Neural progenitor cell (in vitro differentiated cells): ENCODE data around the gene PCSK4. TPM values are rescaled to one million over a fixed set of nuclear protein-coding genes. Genes with fewer than 3 reads are reported as not detected.
A peak's percentile ranks its signal among the peaks of the same experiment; 100 is the strongest.

Source experiments
- DNase-seq: peaks from one replicate; pipeline ENCODE4 v3.0.0-alpha.2; 2016; ENCODE audit warnings: low spot score
- H2AFZ ChIP-seq: fragments of 200-600 bp; sonication (generic); replicated peaks from 2 replicates; pipeline ENCODE4 v1.6.1; 2016; ENCODE audit warnings: antibody characterized with exemption
- H3F3A ChIP-seq: fragments of 200-600 bp; sonication (generic); 2 replicates; pipeline ENCODE4 v1.6.1; 2016; ENCODE audit warnings: antibody characterized with exemption, low read depth
- H3K27ac ChIP-seq: fragments of 200-600 bp; sonication (generic); 2 replicates; pipeline ENCODE4 v1.5.1; 2016; ENCODE audit warnings: mild to moderate bottlenecking
- H3K27me3 ChIP-seq: fragments of 200-600 bp; sonication (generic); 2 replicates; pipeline ENCODE4 v1.6.1; 2016; ENCODE audit warnings: mild to moderate bottlenecking, moderate library complexity
- H3K36me3 ChIP-seq: fragments of 200-600 bp; sonication (generic); 2 replicates; pipeline ENCODE4 v1.5.1; 2016
- H3K4me1 ChIP-seq: fragments of 200-600 bp; sonication (generic); 2 replicates; pipeline ENCODE4 v1.6.1; 2016; ENCODE audit warnings: mixed run types
- H3K4me2 ChIP-seq: fragments of 200-600 bp; sonication (generic); 2 replicates; pipeline ENCODE4 v1.6.1; 2016
- H3K4me3 ChIP-seq: fragments of 200-600 bp; sonication (generic); 2 replicates; pipeline ENCODE4 v1.5.1; 2016
- H3K79me2 ChIP-seq: fragments of 200-600 bp; sonication (generic); 2 replicates; pipeline ENCODE4 v1.6.1; 2016; ENCODE audit warnings: low read depth
- H3K9ac ChIP-seq: fragments of 200-600 bp; sonication (generic); 2 replicates; pipeline ENCODE4 v1.6.1; 2016
- H3K9me3 ChIP-seq: fragments of 200-600 bp; sonication (generic); 2 replicates; pipeline ENCODE4 v1.5.1; 2016; ENCODE audit warnings: low read depth
- H4K20me1 ChIP-seq: fragments of 200-600 bp; sonication (generic); 2 replicates; pipeline ENCODE4 v1.6.1; 2016; ENCODE audit warnings: low read depth
- H3K27ac Mint-ChIP-seq: 3 replicates; pipeline ENCODE4 v1.8.0; 2021; ENCODE audit warnings: mixed read lengths
- H3K27me3 Mint-ChIP-seq: 2 replicates; pipeline ENCODE4 v1.8.0; 2022; ENCODE audit warnings: low read depth, mild to moderate bottlenecking, inconsistent platforms, moderate library complexity, mixed read lengths; ENCODE audit not compliant: insufficient read depth
- H3K36me3 Mint-ChIP-seq: 3 replicates; pipeline ENCODE4 v1.8.0; 2021; ENCODE audit warnings: mixed read lengths
- H3K4me1 Mint-ChIP-seq: 3 replicates; pipeline ENCODE4 v1.8.0; 2021; ENCODE audit warnings: mixed read lengths
- H3K4me3 Mint-ChIP-seq: 3 replicates; pipeline ENCODE4 v1.8.0; 2021; ENCODE audit warnings: mild to moderate bottlenecking, moderate library complexity, mixed read lengths
- H3K9me3 Mint-ChIP-seq: 3 replicates; pipeline ENCODE4 v1.8.0; 2020; ENCODE audit warnings: mixed read lengths
- EZH2 ChIP-seq: fragments of 200-600 bp; sonication (generic); IDR thresholded peaks from 2 replicates; pipeline ENCODE4 v1.6.1; 2017; ENCODE audit warnings: antibody characterized with exemption, mild to moderate bottlenecking, moderate library complexity
- EZH2phosphoT487 ChIP-seq: fragments of 200-600 bp; sonication (generic); IDR thresholded peaks from 2 replicates; pipeline ENCODE4 v1.6.1; 2017; ENCODE audit warnings: antibody characterized with exemption
- total RNA-seq: library from RNA; depleted of rRNA; stranded (reverse); fragments of >200 nt; gene quantifications from 2 replicates; pipeline ENCODE4 v1.2.3, GENCODE V29; 2015; ENCODE audit warnings: low replicate concordance
- TF ChIP-seq, protein P1 (sequence below): fragments of 200-600 bp; sonication (generic); IDR thresholded peaks from 2 replicates; pipeline ENCODE4 v1.5.1; 2017; ENCODE audit warnings: antibody characterized with exemption, mild to moderate bottlenecking

The PCSK4 gene
- total RNA-seq, 1 donor from 2014 or later = 3.6 TPM

GRCh38 chr19:1457031-1457739 is 33.0 kb downstream of the PCSK4 start:
- no peak overlapping the region for H3K27ac Mint-ChIP-seq
- H3K4me1 ChIP-seq = peaks cover 15% of the 10 kb centered on the region
- DNase-seq = peak; percentile 61
- peaks cover 17% of the 10 kb centered on the region for H3K36me3 Mint-ChIP-seq
- no peaks in the 10 kb centered on the region for H3K9me3 ChIP-seq
- H3K4me3 ChIP-seq = no peak overlapping the region
- H3K27ac ChIP-seq = no peak overlapping the region
- peaks cover 76% of the 10 kb centered on the region for H3K27me3 ChIP-seq
- H3K27me3 Mint-ChIP-seq = peaks cover 16% of the 10 kb centered on the region
- H3K9me3 Mint-ChIP-seq = no peaks in the 10 kb centered on the region
- peaks cover 82% of the 10 kb centered on the region for H4K20me1 ChIP-seq
- peaks cover 23% of the 10 kb centered on the region for H3F3A ChIP-seq
- peaks cover 21% of the 10 kb centered on the region for H3K4me1 Mint-ChIP-seq
- no peak overlapping the region for H3K4me2 ChIP-seq
- H3K9ac ChIP-seq = no peak overlapping the region
- TF ChIP-seq, protein P1, sequence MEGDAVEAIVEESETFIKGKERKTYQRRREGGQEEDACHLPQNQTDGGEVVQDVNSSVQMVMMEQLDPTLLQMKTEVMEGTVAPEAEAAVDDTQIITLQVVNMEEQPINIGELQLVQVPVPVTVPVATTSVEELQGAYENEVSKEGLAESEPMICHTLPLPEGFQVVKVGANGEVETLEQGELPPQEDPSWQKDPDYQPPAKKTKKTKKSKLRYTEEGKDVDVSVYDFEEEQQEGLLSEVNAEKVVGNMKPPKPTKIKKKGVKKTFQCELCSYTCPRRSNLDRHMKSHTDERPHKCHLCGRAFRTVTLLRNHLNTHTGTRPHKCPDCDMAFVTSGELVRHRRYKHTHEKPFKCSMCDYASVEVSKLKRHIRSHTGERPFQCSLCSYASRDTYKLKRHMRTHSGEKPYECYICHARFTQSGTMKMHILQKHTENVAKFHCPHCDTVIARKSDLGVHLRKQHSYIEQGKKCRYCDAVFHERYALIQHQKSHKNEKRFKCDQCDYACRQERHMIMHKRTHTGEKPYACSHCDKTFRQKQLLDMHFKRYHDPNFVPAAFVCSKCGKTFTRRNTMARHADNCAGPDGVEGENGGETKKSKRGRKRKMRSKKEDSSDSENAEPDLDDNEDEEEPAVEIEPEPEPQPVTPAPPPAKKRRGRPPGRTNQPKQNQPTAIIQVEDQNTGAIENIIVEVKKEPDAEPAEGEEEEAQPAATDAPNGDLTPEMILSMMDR = peak; percentile 24
- no peak for TF ChIP-seq EZH2phosphoT487
- H3K36me3 ChIP-seq = no peaks in the 10 kb centered on the region
- no peak overlapping the region for H2AFZ ChIP-seq
- H3K4me3 Mint-ChIP-seq = no peak overlapping the region
- H3K79me2 ChIP-seq = no peaks in the 10 kb centered on the region

DNA sequence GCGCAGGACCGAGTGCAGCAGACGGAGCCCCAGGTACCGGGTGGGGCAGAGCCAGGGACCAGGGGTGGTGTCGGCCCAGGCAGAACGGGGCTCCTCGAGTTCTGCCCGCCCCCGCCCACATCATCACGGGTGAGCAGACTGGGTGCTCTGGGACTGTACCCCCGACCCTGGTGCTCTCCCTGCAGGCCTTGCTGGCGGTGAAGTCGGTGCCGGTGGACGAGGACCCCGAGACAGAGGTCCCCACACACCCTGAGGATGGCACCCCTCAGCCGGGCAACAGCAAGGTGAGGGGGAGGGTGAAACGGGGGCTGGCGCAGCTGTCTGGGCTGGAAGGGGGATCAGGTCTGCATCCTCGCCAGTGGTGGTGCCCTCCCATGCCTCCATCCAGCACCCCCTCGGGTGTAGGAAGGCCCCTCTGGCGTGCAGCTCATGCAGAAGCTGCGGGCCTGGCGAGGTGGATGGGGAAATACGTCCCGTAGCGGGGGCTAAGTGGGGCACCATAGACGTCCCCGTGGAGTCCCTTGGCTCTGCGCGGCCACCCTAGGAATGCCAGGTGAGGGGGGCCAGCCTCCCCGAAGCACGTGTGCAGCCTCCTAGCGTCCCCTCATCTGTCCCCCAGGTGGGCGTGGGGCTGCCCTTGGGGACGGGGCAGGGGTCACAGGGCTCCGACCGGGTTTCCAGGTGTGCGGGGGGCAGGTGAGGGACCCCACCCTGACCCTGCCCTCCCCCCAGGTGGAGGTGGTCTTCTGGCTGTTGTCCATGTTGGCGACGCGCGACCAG is 33.8 kb downstream of the PCSK4 start:
- Histone ChIP-seq H3K36me3 (no peaks in the 10 kb centered on the region), H4K20me1 (peaks cover 79% of the 10 kb centered on the region), H2AFZ (no peak overlapping the region), H3K27ac (no peak overlapping the region), H3K9ac (no peak overlapping the region), H3K9me3 (no peaks in the 10 kb centered on the region), H3K4me1 (peaks cover 21% of the 10 kb centered on the region), H3K4me2 (no peak overlapping the region), H3K4me3 (no peak overlapping the region), H3F3A (peaks cover 31% of the 10 kb centered on the region), H3K79me2 (no peaks in the 10 kb centered on the region), H3K27me3 (peaks cover 82% of the 10 kb centered on the region)
- Mint-ChIP-seq H3K4me1 (peaks cover 29% of the 10 kb centered on the region), H3K4me3 (no peak overlapping the region), H3K9me3 (no peaks in the 10 kb centered on the region), H3K27me3 (peaks cover 16% of the 10 kb centered on the region), H3K27ac (no peak overlapping the region), H3K36me3 (peaks cover 17% of the 10 kb centered on the region)
- TF ChIP-seq EZH2 (no peak), EZH2phosphoT487 (no peak)
- TF ChIP-seq, protein P1 = no peak
- DNase-seq = no peak

DNA sequence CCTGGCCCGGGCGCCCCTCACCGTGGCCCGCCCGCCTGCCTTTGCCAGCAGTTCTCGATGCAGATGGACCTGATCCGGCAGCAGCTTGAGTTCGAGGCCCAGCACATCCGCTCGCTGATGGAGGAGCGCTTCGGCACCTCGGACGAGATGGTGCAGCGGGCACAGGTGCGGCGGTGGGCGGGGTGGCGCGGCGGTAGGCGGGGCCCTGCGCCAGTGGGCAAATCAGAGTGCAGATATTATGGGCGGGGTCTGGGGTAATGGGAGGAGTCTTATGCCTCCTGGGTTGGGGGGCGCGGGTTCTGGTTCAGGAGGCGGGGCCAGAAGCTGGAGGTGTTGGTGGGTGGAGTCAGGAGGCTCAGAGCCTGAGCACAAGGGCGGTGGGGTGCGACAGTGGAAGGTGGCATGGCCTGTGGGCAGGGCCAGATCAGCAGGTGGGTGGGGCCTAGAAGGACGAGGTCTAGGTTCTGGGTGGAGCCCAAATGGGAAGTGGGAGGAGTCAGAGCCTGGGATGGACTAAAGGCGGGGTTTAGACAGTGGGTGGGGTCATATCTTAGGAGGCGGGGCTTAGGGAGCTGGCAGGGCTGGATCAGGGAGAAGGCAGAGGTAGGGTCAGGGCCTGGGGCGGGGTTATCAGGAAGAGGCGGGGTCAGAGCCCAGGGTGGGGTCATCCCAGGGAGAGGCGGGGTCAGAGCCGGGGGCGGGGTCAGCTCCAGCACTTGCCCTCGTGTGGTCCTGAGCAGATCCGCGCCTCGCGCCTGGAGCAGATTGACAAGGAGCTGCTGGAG is 34.6 kb downstream of the PCSK4 start:
- Histone ChIP-seq H3K36me3 (no peaks in the 10 kb centered on the region), H3K4me2 (no peak overlapping the region), H3F3A (peaks cover 38% of the 10 kb centered on the region), H3K9ac (no peak overlapping the region), H3K27ac (no peak overlapping the region), H3K79me2 (no peaks in the 10 kb centered on the region), H3K9me3 (no peaks in the 10 kb centered on the region), H3K27me3 (peaks cover 90% of the 10 kb centered on the region), H4K20me1 (peaks cover 77% of the 10 kb centered on the region), H2AFZ (no peak overlapping the region), H3K4me1 (peaks cover 25% of the 10 kb centered on the region), H3K4me3 (no peak overlapping the region)
- Mint-ChIP-seq H3K4me1 (peaks cover 36% of the 10 kb centered on the region), H3K9me3 (no peaks in the 10 kb centered on the region), H3K4me3 (peak overlapping the region; percentile 21), H3K27ac (no peak overlapping the region), H3K27me3 (peaks cover 21% of the 10 kb centered on the region), H3K36me3 (peaks cover 21% of the 10 kb centered on the region)
- no peak for TF ChIP-seq EZH2phosphoT487
- TF ChIP-seq EZH2 = no peak
- TF ChIP-seq, protein P1 = no peak
- peak; percentile 70 for DNase-seq
